GM18870 (cell line): ENCODE results near the gene ZMYND12.

ENCODE experiments used
- ATAC-seq: cut with Tn5 transposase; IDR thresholded peaks from one replicate; pipeline ENCODE4 v1.9.1; 2021; ENCODE audit warnings: moderate library complexity; ENCODE audit not compliant: unreplicated experiment

ZMYND12 gene

DNA sequence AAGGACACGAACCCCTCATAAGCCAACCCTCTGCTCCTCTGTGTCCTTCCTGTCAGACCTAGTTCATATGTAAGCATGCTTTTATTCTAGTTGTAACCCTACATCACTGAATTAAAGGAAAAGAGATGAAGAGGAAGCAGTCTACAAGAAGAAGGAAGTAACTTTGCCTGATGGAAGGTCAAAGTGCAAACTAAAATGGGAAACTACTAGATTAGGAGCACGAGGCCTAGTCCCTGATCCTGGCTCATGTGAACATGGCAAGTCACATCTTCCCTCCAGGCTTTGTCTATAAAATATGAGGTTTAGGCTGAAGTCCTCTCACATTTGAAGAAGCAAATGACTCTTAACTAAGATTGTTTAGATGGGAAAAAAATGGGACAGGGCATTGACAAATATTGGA lies 13.2 kb downstream of the ZMYND12 start:
- ATAC-seq, result no peak

- no peak for ATAC-seq
These were observed 15.9 kb downstream of the ZMYND12 start for GRCh38 chr1:42439940-42440339.

- no peak for ATAC-seq
These were observed 21.5 kb downstream of the ZMYND12 start for GRCh38 chr1:42434340-42434739.

- ATAC-seq, result no peak
These were observed 22.5 kb downstream of the ZMYND12 start for GRCh38 chr1:42433369-42433768.

GRCh38 chr1:42432714-42433113 lies 23.1 kb downstream of the ZMYND12 start:
- no peak for ATAC-seq

- no peak for ATAC-seq
These were observed 24.3 kb downstream of the ZMYND12 start for GRCh38 chr1:42431514-42431913.

- no peak for ATAC-seq
These were observed 25.3 kb downstream of the ZMYND12 start for GRCh38 chr1:42430286-42431135.

- no peak for ATAC-seq
These were observed 26.2 kb downstream of the ZMYND12 start for GRCh38 chr1:42429603-42430002.

- ATAC-seq, result no peak
These were observed 28.6 kb downstream of the ZMYND12 start for GRCh38 chr1:42427240-42427639.

GRCh38 chr1:42424201-42424600 lies 31.6 kb downstream of the ZMYND12 start:
- no peak for ATAC-seq

DNA sequence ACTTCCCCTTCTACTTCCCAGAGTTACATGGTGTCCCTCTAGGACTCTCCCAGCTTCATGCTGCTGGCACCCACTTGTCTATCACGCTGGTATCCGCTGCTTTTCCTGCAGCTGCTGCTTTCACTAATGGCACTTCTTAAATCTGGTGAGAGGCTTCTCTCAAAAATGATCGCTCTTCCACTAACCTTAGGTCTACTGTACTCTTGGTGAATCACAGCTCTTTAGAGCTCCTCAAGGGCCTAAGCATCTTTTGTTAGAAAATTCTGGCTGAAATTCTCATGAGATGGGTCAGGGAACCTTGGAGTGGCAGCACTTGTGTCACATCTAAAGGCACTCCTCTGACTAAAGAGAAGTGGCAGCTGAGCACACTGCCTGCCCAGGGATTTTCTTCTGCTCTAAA lies 32.1 kb downstream of the ZMYND12 start:
- ATAC-seq, result no peak

DNA sequence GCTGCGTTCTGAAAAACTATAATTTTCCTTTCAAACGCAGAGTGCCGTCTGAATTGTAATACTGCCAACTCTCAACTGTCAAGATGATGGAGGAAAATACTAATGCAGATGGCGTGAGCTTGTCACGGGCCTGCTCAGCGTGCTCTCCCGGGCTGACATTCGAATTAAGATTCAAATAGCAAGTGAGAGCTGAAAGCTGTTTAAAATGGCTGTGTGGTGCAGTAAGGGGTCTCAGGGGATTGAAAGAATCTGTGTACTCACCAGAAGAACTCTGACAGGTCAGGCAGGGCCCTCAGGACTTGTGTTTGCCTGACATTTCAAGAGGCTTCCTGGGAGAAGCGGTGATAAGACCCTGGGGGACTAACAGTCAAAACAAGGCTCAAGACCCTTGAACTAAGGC lies 33.1 kb downstream of the ZMYND12 start:
- no peak for ATAC-seq

DNA sequence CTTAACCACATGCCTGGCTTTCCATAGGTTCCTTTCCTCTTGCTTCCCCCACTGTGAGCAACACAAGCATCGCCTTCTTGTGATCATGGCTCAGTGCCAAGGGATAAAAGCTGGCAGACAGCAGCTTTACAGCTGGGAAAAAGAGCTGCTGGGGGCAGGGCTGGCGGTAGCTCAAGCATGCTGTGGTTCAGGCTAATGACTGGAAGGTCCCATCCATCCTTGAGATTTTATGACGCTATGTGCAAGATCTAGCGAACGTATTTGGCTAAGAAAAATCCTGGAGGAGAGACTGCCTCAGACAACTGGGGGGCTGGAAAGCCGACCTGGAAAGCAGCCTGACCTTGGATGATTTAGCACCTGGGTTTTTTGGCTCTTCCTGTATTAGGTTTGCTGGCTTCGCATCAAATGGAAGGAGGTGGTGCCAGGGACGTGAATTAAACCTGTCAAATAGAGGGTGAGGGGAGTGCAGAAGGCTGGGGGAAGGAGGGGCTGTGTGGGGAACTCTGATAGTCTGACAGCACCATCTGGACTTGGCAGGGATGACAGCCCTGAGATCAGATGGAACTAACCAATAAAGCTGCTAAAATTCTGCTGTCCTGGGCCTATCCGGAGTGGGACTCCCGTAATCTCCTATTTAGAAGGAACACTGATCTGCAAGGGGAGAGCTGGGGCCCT lies 34.8 kb downstream of the ZMYND12 start:
- ATAC-seq, result no peak

DNA sequence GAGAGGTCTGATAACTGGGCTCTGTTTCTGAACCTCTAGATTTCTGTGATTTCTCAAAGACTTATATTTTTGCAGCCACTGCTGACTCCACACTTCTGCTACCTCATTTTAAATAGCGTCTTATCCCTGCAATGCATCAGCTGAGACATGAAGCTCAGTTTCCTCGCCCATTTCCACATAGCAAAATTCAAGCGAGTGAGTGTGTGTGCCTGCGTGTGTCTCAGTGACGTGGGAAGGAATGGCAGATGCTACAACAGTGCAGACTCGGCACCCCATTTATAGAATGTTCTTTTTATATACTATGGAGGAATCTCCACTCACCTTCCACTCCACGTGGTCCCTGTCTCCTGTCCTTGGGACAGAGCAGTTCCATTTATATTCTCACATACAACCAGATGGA lies 35.7 kb downstream of the ZMYND12 start:
- ATAC-seq, result no peak

GRCh38 chr1:42419126-42419821 lies 36.5 kb downstream of the ZMYND12 start:
- no peak for ATAC-seq

GRCh38 chr1:42418516-42418915 lies 37.3 kb downstream of the ZMYND12 start:
- ATAC-seq, result no peak

GRCh38 chr1:42417166-42417565 lies 38.7 kb downstream of the ZMYND12 start:
- ATAC-seq, result no peak

DNA sequence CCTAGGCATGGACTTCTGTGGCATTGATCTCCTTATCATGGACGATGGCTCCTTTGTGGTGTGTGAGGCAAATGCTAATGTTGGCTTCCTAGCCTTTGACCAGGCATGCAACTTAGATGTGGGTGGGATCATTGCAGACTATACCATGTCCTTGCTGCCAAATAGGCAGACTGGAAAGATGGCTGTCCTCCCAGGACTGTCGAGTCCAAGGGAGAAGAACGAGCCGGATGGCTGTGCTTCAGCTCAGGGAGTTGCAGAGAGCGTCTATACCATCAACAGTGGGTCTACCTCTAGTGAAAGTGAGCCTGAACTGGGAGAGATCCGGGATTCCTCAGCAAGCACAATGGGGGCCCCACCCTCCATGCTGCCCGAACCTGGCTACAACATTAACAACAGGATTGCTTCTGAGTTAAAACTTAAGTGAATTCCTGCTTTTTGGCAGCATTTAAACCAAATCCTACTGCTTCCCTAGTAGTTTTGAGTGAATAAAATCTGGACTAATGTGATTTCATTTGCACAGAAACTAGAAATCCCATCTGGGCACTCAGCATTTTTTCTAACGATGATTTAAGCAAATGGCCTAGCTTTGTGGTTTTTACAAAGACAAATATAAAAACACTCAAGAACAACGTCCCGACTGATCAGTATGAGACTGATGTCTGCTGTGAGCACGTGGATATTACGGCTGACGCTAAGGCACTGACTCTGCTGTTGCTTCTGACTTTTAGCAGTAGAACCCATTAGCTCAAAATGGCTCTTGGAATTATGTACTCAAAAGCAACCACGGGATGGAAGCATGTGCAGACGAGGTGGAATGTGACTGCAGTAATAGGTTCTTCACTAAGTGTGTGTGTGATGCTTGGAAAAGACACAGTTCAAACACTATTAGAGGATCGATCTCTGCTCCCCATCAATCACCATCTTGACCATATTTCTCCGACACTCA lies 41.0 kb downstream of the ZMYND12 start:
- ATAC-seq, result no peak

DNA sequence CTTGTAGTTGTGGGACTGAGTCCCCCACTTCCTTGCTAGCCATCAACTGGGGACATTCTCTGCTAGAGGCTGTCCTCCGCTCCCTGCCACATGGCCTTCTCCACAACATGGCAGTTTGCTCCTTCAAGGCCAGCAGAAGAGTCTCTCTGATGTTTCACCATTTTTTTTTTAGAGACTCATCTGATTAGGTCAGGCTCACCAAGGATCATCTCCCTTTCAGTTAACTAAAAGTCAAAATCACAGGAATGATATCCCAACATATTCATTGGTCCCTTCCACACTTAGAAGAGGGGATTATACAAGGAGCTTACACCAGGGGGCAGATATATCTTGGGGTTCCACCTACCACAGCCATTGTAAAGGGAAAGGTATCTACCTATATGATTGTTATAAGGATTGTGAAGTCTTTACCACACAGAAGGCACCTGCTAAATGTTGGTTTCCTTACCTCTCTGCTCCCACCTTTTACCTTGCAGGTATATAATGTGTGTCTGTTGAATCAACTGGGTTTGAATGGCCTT lies 51.9 kb downstream of the ZMYND12 start:
- no peak for ATAC-seq

DNA sequence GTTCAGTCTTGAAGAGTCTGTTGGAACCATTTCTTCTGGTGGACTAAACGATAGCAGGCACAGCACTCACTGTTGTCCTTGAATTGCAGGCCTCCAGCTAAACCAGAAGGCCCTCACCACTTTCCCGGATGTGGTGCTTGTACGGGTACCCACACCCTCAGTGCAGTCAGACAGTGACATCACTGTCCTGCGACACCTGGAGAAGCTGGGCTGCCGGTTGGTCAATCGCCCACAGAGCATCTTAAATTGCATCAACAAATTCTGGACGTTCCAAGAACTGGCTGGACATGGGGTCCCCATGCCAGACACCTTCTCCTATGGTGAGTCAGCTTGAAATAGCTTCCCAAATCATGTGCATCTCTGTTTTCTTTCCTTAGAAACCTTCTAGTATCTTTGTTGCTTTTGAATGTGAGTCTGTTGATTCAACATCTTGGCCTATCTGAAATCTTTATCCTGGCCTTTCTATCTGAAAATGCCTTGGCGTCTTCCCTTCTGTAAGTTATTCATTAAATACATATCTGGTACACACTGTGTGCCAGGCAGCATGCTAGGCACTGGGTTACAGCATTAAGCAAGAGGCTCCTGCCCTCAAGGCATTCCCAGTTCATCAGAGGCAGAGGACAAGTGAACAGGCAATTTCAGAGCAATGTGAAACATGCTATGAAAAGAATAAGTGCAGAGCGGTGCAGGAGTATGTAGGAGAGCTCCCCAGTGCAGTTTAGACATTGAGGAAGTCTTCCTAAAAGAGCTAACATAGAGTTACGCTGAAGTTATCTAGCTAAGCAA lies 56.3 kb downstream of the ZMYND12 start:
- no peak for ATAC-seq
